HepG2 (cell line): ENCODE data around the gene AP4S1. TPM values are rescaled to one million over a fixed set of nuclear protein-coding genes. Genes with fewer than 3 reads are reported as not detected.

Source experiments
- ATAC-seq: fragments of 200-7000 bp; cut with Tn5 transposase; 3 replicates; pipeline ENCODE4 v1.9.1; 2020; ENCODE audit warnings: mild to moderate bottlenecking, moderate library complexity
- BruUV-seq: library from RNA; stranded (reverse); fragments of 400-500 nt; replicated peaks from 2 replicates; lab custom pipeline; 2021; lab: Mats Ljungman, UMichigan
- CTCF ChIA-PET: fragments of 300-600 bp; formaldehyde crosslinking; extraction: SDS; loops from one replicate; lab custom pipeline; 2021; ENCODE audit warnings: low total read pairs, inconsistent platforms, low intra/inter-chr PET ratio; lab: Yijun Ruan, JAX
- POLR2A ChIA-PET: fragments of 350-600 bp; sonication (Branson Sonifier 250); formaldehyde crosslinking; loops from one replicate; lab custom pipeline; 2020; ENCODE audit warnings: antibody characterized with exemption, inconsistent platforms; lab: Yijun Ruan, JAX
- DNase-seq: peaks from one replicate; pipeline ENCODE4 v3.0.0-alpha.2; 2015; ENCODE audit warnings: low spot score
- FAIRE-seq: peaks from 3 replicates; lab custom pipeline; 2011; peaks lifted over from hg19 to GRCh38; lab: Jason Lieb, UNC
- H2AFZ ChIP-seq: one replicate; pipeline ENCODE4 v1.6.1; 2011; ENCODE audit warnings: low read length, inconsistent platforms
- H3K27ac ChIP-seq: fragments of 300-600 bp; 3 replicates; pipeline ENCODE4 v1.8.0; 2011; ENCODE audit warnings: mixed run types, mild to moderate bottlenecking, mixed read lengths, low read length, inconsistent platforms; ENCODE audit not compliant: insufficient read depth; ENCODE audit errors: extremely low read length
- H3K27me3 ChIP-seq, 2 experiments: fragments of 200-600 bp in 1 of 2; 2 replicates in 1 of 2; 3 replicates in 1 of 2; pipeline versions ENCODE4 v1.6.0 to v1.8.0; 2011; ENCODE audit warnings: low read length in 2 of 2, mild to moderate bottlenecking in 2 of 2, moderate library complexity in 2 of 2, inconsistent platforms in 1 of 2; ENCODE audit not compliant: insufficient read depth in 2 of 2, control insufficient read depth in 1 of 2
- H3K36me3 ChIP-seq, 2 experiments: fragments of 200-600 bp in 1 of 2; replicated peaks in 1 of 2; 2 replicates in 1 of 2; 3 replicates in 1 of 2; pipeline versions ENCODE4 v1.5.1 to v1.8.0; 2011; ENCODE audit warnings: low read length in 2 of 2, inconsistent platforms in 1 of 2; ENCODE audit not compliant: insufficient read depth in 2 of 2, control insufficient read depth in 1 of 2
- H3K4me1 ChIP-seq: 2 replicates; pipeline ENCODE4 v1.5.1; 2012; ENCODE audit warnings: low read length, inconsistent platforms; ENCODE audit not compliant: insufficient read depth
- H3K4me2 ChIP-seq: 2 replicates; pipeline ENCODE4 v1.6.0; 2011; ENCODE audit warnings: low read depth, low read length, inconsistent platforms
- H3K4me3 ChIP-seq, 3 experiments: fragments of 200-600 bp in 1 of 3; sonication (generic), shearing (Covaris generic) in 1 of 3; replicated peaks in 1 of 3; 2 replicates each; pipeline ENCODE4 v1.5.1; 2011 to 2016; ENCODE audit warnings: low read length in 3 of 3, inconsistent platforms in 2 of 3, low read depth in 2 of 3, mild to moderate bottlenecking in 2 of 3, control low read depth in 1 of 3, mixed read lengths in 1 of 3; ENCODE audit not compliant: insufficient read depth in 1 of 3
- H3K79me2 ChIP-seq: one replicate; pipeline ENCODE4 v1.6.1; 2011; ENCODE audit warnings: low read length, inconsistent platforms; ENCODE audit not compliant: insufficient read depth
- H3K9ac ChIP-seq: 2 replicates; pipeline ENCODE4 v1.6.0; 2011; ENCODE audit warnings: mild to moderate bottlenecking, low read depth, low read length, inconsistent platforms; ENCODE audit not compliant: insufficient read depth
- H3K9me3 ChIP-seq: 2 replicates; pipeline ENCODE4 v1.5.1; 2012; ENCODE audit warnings: mild to moderate bottlenecking, low read length
- H4K20me1 ChIP-seq: 2 replicates; pipeline ENCODE4 v1.6.0; 2011; ENCODE audit warnings: inconsistent platforms, mild to moderate bottlenecking, low read length, moderate library complexity; ENCODE audit not compliant: insufficient read depth
- ARID2 ChIP-seq: sonication (generic); formaldehyde crosslinking; IDR thresholded peaks from 2 replicates; pipeline ENCODE4 v1.8.1; 2022; ENCODE audit warnings: mild to moderate bottlenecking, missing genetic modification reagents, borderline replicate concordance
- FOXA1 ChIP-seq, 2 experiments: fragments of 450-650 bp in 1 of 2; sonication (generic) in 1 of 2; formaldehyde crosslinking in 1 of 2; IDR thresholded peaks; 2 replicates each; pipeline versions ENCODE4 v1.4.0 to v1.6.1; 2016 to 2020; ENCODE audit warnings: missing genetic modification reagents in 1 of 2
- KAT7 ChIP-seq: IDR thresholded peaks from 2 replicates; pipeline ENCODE4 v1.6.1; 2018; ENCODE audit warnings: borderline replicate concordance, missing compliant biosample characterization
- KLF15 ChIP-seq: sonication (generic); formaldehyde crosslinking; IDR thresholded peaks from 2 replicates; pipeline ENCODE4 v1.8.1; 2023; ENCODE audit warnings: borderline replicate concordance, mild to moderate bottlenecking, inconsistent platforms, missing genetic modification reagents, mixed read lengths
- MAFF ChIP-seq: IDR thresholded peaks from 2 replicates; pipeline ENCODE4 v1.6.1; 2011; ENCODE audit warnings: low read depth, low read length, improper control_type of control experiment
- MAFK ChIP-seq, 2 experiments: IDR thresholded peaks in 1 of 2; conservative IDR thresholded peaks in 1 of 2; 2 replicates each; pipeline ENCODE4 v1.6.1; 2011; ENCODE audit warnings: improper control_type of control experiment in 2 of 2, low read length in 2 of 2
- PHF20 ChIP-seq: sonication (generic); formaldehyde crosslinking; IDR thresholded peaks from 2 replicates; pipeline ENCODE4 v1.5.0; 2020; ENCODE audit warnings: mild to moderate bottlenecking, missing genetic modification reagents
- POLR2AphosphoS2 ChIP-seq: IDR thresholded peaks from 2 replicates; pipeline ENCODE4 v1.6.1; 2011; ENCODE audit warnings: low read depth, low read length, improper control_type of control experiment
- RAD51 ChIP-seq: fragments of 450-650 bp; IDR thresholded peaks from 2 replicates; pipeline ENCODE4 v1.6.1; 2016; ENCODE audit warnings: borderline replicate concordance
- SOX6 ChIP-seq, 2 experiments: fragments of 450-650 bp in 1 of 2; sonication (generic) in 1 of 2; formaldehyde crosslinking in 1 of 2; IDR thresholded peaks; 2 replicates each; pipeline versions ENCODE4 v1.4.0 to v1.6.1; 2017 to 2020; ENCODE audit warnings: antibody characterized with exemption in 1 of 2, mild to moderate bottlenecking in 1 of 2, missing genetic modification reagents in 1 of 2
- TARDBP ChIP-seq: sonication (generic); formaldehyde crosslinking; IDR thresholded peaks from 2 replicates; pipeline ENCODE4 v1.8.0; 2022; ENCODE audit warnings: mild to moderate bottlenecking, missing genetic modification reagents
- ZNF160 ChIP-seq: sonication (generic); formaldehyde crosslinking; IDR thresholded peaks from 2 replicates; pipeline ENCODE4 v1.8.0; 2022; ENCODE audit warnings: mild to moderate bottlenecking, inconsistent platforms, missing genetic modification reagents
- ZNF225 ChIP-seq: sonication (generic); formaldehyde crosslinking; IDR thresholded peaks from 2 replicates; pipeline ENCODE4 v1.4.0; 2020; ENCODE audit warnings: mild to moderate bottlenecking, missing genetic modification reagents
- ZNF441 ChIP-seq: sonication (generic); formaldehyde crosslinking; IDR thresholded peaks from 2 replicates; pipeline ENCODE4 v1.7.0; 2021; ENCODE audit warnings: missing genetic modification reagents, borderline replicate concordance
- ZNF792 ChIP-seq: IDR thresholded peaks from 2 replicates; pipeline ENCODE4 v1.6.1; 2016
- ZSCAN31 ChIP-seq: sonication (generic); formaldehyde crosslinking; IDR thresholded peaks from 2 replicates; pipeline ENCODE4 v1.5.0; 2020; ENCODE audit warnings: low read depth, mild to moderate bottlenecking, missing genetic modification reagents
- WGBS: methylation state at CpG from one replicate; pipeline ENCODE4 v1.1.6; 2017; ENCODE audit warnings: low lambda C conversion rate; 5-methylcytosine and 5-hydroxymethylcytosine counted together
- in situ Hi-C: cut with HindIII; loops from 2 replicates; pipeline ENCODE4 v1.10.0; 2017; ENCODE audit warnings: low pct_unique_long_range_greater_than_20kb; ENCODE audit not compliant: extremely low pct_ligation_motif_present
- intact Hi-C: fragments of 100-400 bp; cut with micrococcal nuclease; formaldehyde crosslinking; loops from one replicate; pipeline ENCODE4 v1.10.0; 2022; ENCODE audit not compliant: unreplicated experiment
- polyA plus RNA-seq, 8 experiments: library from polyadenylated mRNA; depleted of rRNA in 3 of 8; stranded (reverse) in 7 of 8; unstranded in 1 of 8; fragments of >200 nt; fragmentation: Illumina TruSeq in 4 of 8; extraction: Trizol in 4 of 8; gene quantifications; 2 replicates each; pipeline versions ENCODE4 v1.2.1 to v1.2.3, GENCODE V29; 2011 to 2016; ENCODE audit warnings: low read depth in 4 of 8, missing spikeins in 1 of 8, mixed read lengths in 1 of 8; ENCODE audit not compliant: insufficient read depth in 1 of 8
- total RNA-seq, 5 experiments: library from RNA; depleted of rRNA; stranded (reverse); fragments of >200 nt; fragmentation: Illumina TruSeq; extraction: Trizol; gene quantifications; 2 replicates each; pipeline ENCODE4 v1.2.3, GENCODE V29; 2016; ENCODE audit warnings: low read depth in 1 of 5
- TF ChIP-seq, protein P1 (sequence below): IDR thresholded peaks from 2 replicates; pipeline ENCODE4 v1.6.1; 2016
- TF ChIP-seq, protein P2 (sequence below): sonication (generic); formaldehyde crosslinking; IDR thresholded peaks from 2 replicates; pipeline ENCODE4 v1.8.0; 2022; ENCODE audit warnings: mild to moderate bottlenecking, missing genetic modification reagents
- TF ChIP-seq, protein P3 (sequence below): sonication (generic); formaldehyde crosslinking; IDR thresholded peaks from 2 replicates; pipeline ENCODE4 v1.8.0; 2022; ENCODE audit warnings: mild to moderate bottlenecking, missing genetic modification reagents; ENCODE audit not compliant: insufficient replicate concordance
- TF ChIP-seq, protein P4 (sequence below): sonication (generic); formaldehyde crosslinking; IDR thresholded peaks from 2 replicates; pipeline ENCODE4 v1.4.0; 2020; ENCODE audit warnings: mild to moderate bottlenecking, missing genetic modification reagents

Gene AP4S1
- total and polyA plus RNA-seq, 2 of the 13 experiments (the other 11 are each of a cell fraction or from before 2014, with no cell fraction given), result 3.9 to 21.1 TPM

DNA sequence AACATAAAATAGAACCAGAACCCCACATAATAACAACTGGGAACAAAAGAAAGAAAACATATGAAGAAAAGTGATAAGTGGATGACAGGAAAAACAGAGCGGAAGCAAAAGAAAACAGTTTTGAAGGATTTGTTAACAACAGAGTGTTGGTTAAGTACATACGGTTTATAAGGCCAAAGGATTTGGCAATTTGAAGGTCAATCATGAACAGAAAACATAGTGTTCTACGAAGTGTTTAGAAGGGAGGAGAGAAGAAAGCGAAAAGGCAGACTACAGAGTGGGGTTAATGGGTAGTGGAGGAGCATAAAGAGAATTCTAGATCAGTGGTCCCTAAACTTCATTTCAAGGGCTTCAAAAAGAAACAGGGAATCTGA, 3.9 kb upstream of the AP4S1 start:
- Histone ChIP-seq H2AFZ (no peak overlapping the region), H3K9me3 (no peaks in the 10 kb centered on the region), H3K9ac (no peak overlapping the region), H3K4me3 (no peak overlapping the region), H3K79me2 (peaks cover 91% of the 10 kb centered on the region), H3K36me3 (peaks cover 18 to 34% of the 10 kb centered on the region in 2 experiments), H3K27ac (no peak overlapping the region), H3K4me2 (no peak overlapping the region), H3K27me3 (peaks cover 0 to 5% of the 10 kb centered on the region in 2 experiments; a peak in 1 of 5 replicates), H3K4me1 (peaks cover 62% of the 10 kb centered on the region), H4K20me1 (peaks cover 70% of the 10 kb centered on the region)
- ATAC-seq (no peak), DNase-seq (no peak), FAIRE-seq (no peak)
- WGBS, result 88% methylated on average over 4 of the region's 4 CpGs
- no TSS peak for BruUV-seq
- CTCF ChIA-PET, result no interaction called here
- in situ Hi-C loops (loop anchor here (10.0 kb wide), 1 partner anchor 63 kb away; no protein-coding TSS in a partner anchor), intact Hi-C loops (no loop called here)
- POLR2A ChIA-PET, result interaction anchor here (1.5 kb wide), 1 partner anchor 10 kb away, joined by 4 read pairs; no protein-coding TSS in a partner anchor
- TF ChIP-seq SOX6 (IDR thresholded peaks at IDR 0.05), result no peak
- TF ChIP-seq SOX6 (CRISPR knock-in tag; IDR thresholded peaks at IDR 0.05), result no peak
- TF ChIP-seq KLF15 (CRISPR knock-in tag), result no peak
- TF ChIP-seq MAFK (conservative IDR thresholded peaks at IDR 0.05 in 1 of 2, IDR thresholded peaks at IDR 0.05 in 1 of 2; ENCODE audit: low read length in 2 of 2), result no peak
- no peak for TF ChIP-seq MAFF
- 0 out of 2 replicates have a peak, but pooled peaks have one; percentile 17 for TF ChIP-seq RAD51
- peak; percentile 71; the same call in 1 of the 2 replicates for TF ChIP-seq ARID2 (CRISPR knock-in tag)
- TF ChIP-seq, protein P1, sequence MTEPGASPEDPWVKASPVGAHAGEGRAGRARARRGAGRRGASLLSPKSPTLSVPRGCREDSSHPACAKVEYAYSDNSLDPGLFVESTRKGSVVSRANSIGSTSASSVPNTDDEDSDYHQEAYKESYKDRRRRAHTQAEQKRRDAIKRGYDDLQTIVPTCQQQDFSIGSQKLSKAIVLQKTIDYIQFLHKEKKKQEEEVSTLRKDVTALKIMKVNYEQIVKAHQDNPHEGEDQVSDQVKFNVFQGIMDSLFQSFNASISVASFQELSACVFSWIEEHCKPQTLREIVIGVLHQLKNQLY (CRISPR knock-in tag), result no peak
- TF ChIP-seq ZNF225 (CRISPR knock-in tag), result no peak
- TF ChIP-seq PHF20 (CRISPR knock-in tag), result no peak
- TF ChIP-seq KAT7, result 0 out of 2 replicates have a peak, but pooled peaks have one; percentile 40
- TF ChIP-seq, protein P2, sequence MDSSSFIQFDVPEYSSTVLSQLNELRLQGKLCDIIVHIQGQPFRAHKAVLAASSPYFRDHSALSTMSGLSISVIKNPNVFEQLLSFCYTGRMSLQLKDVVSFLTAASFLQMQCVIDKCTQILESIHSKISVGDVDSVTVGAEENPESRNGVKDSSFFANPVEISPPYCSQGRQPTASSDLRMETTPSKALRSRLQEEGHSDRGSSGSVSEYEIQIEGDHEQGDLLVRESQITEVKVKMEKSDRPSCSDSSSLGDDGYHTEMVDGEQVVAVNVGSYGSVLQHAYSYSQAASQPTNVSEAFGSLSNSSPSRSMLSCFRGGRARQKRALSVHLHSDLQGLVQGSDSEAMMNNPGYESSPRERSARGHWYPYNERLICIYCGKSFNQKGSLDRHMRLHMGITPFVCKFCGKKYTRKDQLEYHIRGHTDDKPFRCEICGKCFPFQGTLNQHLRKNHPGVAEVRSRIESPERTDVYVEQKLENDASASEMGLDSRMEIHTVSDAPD (CRISPR knock-in tag), result 0 out of 2 replicates have a peak, but pooled peaks have one; percentile 47
- TF ChIP-seq POLR2AphosphoS2, result 0 out of 2 replicates have a peak, but pooled peaks have one; percentile 70
- no peak for TF ChIP-seq ZNF160 (CRISPR knock-in tag)
- TF ChIP-seq, protein P3, sequence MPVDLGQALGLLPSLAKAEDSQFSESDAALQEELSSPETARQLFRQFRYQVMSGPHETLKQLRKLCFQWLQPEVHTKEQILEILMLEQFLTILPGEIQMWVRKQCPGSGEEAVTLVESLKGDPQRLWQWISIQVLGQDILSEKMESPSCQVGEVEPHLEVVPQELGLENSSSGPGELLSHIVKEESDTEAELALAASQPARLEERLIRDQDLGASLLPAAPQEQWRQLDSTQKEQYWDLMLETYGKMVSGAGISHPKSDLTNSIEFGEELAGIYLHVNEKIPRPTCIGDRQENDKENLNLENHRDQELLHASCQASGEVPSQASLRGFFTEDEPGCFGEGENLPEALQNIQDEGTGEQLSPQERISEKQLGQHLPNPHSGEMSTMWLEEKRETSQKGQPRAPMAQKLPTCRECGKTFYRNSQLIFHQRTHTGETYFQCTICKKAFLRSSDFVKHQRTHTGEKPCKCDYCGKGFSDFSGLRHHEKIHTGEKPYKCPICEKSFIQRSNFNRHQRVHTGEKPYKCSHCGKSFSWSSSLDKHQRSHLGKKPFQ (CRISPR knock-in tag), result no peak
- no peak for TF ChIP-seq ZSCAN31 (CRISPR knock-in tag)
- TF ChIP-seq FOXA1 (IDR thresholded peaks at IDR 0.05), result 0 out of 2 replicates have a peak, but pooled peaks have one; percentile 5
- TF ChIP-seq FOXA1 (CRISPR knock-in tag; IDR thresholded peaks at IDR 0.05), result no peak
- TF ChIP-seq ZNF441 (CRISPR knock-in tag), result no peak
- TF ChIP-seq TARDBP (CRISPR knock-in tag), result 0 out of 2 replicates have a peak, but pooled peaks have one; percentile 16
- TF ChIP-seq, protein P4, sequence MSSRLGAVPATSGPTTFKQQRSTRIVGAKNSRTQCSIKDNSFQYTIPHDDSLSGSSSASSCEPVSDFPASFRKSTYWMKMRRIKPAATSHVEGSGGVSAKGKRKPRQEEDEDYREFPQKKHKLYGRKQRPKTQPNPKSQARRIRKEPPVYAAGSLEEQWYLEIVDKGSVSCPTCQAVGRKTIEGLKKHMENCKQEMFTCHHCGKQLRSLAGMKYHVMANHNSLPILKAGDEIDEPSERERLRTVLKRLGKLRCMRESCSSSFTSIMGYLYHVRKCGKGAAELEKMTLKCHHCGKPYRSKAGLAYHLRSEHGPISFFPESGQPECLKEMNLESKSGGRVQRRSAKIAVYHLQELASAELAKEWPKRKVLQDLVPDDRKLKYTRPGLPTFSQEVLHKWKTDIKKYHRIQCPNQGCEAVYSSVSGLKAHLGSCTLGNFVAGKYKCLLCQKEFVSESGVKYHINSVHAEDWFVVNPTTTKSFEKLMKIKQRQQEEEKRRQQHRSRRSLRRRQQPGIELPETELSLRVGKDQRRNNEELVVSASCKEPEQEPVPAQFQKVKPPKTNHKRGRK, result no peak
- no peak for TF ChIP-seq ZNF792 (CRISPR knock-in tag)
